ENCODE data around the gene NMRK1. TPM values are rescaled to one million over a fixed set of nuclear protein-coding genes. Genes with fewer than 3 reads are reported as not detected.

The NMRK1 gene
- total and polyA plus RNA-seq, 2 experiments from 2014 or later: 6.2 to 15.8 TPM

DNA sequence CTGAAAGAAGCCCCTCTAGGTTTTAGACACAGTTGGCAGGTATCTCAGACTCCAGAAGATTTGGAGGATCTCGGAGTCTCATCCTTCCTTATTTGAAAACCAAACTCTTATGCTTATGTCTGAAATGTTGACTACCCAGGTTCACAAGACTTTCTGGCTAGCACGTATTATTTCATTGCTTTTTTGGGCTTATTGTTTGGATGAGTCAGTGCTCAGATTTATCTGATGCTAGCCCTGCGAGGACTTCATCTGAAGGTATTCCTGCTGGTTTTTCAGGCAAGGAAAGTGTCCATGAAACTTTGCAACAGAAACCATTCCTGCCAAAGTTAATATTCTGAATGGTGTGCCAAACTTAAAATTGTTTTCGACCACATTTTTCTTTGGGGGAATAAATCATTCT is 8.8 kb upstream of the NMRK1 start (continued):
- TF ChIP-seq, protein P1, sequence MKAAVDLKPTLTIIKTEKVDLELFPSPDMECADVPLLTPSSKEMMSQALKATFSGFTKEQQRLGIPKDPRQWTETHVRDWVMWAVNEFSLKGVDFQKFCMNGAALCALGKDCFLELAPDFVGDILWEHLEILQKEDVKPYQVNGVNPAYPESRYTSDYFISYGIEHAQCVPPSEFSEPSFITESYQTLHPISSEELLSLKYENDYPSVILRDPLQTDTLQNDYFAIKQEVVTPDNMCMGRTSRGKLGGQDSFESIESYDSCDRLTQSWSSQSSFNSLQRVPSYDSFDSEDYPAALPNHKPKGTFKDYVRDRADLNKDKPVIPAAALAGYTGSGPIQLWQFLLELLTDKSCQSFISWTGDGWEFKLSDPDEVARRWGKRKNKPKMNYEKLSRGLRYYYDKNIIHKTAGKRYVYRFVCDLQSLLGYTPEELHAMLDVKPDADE (IDR thresholded peaks at IDR 0.05): no peak
- TF ChIP-seq EZH2phosphoT487 (IDR thresholded peaks at IDR 0.05; ENCODE audit: unreplicated experiment) (no peak), CREB1 (CRISPR knock-in tag; IDR thresholded peaks at IDR 0.05; ENCODE audit: low read depth) (no peak), EZH2 (IDR thresholded peaks at IDR 0.05; ENCODE audit: low read depth, unreplicated experiment) (no peak), ZNF114 (CRISPR knock-in tag; IDR thresholded peaks at IDR 0.05) (no peak), POLR2AphosphoS5 (IDR thresholded peaks at IDR 0.05; ENCODE audit: low read depth) (no peak)
- TF ChIP-seq, protein P2, sequence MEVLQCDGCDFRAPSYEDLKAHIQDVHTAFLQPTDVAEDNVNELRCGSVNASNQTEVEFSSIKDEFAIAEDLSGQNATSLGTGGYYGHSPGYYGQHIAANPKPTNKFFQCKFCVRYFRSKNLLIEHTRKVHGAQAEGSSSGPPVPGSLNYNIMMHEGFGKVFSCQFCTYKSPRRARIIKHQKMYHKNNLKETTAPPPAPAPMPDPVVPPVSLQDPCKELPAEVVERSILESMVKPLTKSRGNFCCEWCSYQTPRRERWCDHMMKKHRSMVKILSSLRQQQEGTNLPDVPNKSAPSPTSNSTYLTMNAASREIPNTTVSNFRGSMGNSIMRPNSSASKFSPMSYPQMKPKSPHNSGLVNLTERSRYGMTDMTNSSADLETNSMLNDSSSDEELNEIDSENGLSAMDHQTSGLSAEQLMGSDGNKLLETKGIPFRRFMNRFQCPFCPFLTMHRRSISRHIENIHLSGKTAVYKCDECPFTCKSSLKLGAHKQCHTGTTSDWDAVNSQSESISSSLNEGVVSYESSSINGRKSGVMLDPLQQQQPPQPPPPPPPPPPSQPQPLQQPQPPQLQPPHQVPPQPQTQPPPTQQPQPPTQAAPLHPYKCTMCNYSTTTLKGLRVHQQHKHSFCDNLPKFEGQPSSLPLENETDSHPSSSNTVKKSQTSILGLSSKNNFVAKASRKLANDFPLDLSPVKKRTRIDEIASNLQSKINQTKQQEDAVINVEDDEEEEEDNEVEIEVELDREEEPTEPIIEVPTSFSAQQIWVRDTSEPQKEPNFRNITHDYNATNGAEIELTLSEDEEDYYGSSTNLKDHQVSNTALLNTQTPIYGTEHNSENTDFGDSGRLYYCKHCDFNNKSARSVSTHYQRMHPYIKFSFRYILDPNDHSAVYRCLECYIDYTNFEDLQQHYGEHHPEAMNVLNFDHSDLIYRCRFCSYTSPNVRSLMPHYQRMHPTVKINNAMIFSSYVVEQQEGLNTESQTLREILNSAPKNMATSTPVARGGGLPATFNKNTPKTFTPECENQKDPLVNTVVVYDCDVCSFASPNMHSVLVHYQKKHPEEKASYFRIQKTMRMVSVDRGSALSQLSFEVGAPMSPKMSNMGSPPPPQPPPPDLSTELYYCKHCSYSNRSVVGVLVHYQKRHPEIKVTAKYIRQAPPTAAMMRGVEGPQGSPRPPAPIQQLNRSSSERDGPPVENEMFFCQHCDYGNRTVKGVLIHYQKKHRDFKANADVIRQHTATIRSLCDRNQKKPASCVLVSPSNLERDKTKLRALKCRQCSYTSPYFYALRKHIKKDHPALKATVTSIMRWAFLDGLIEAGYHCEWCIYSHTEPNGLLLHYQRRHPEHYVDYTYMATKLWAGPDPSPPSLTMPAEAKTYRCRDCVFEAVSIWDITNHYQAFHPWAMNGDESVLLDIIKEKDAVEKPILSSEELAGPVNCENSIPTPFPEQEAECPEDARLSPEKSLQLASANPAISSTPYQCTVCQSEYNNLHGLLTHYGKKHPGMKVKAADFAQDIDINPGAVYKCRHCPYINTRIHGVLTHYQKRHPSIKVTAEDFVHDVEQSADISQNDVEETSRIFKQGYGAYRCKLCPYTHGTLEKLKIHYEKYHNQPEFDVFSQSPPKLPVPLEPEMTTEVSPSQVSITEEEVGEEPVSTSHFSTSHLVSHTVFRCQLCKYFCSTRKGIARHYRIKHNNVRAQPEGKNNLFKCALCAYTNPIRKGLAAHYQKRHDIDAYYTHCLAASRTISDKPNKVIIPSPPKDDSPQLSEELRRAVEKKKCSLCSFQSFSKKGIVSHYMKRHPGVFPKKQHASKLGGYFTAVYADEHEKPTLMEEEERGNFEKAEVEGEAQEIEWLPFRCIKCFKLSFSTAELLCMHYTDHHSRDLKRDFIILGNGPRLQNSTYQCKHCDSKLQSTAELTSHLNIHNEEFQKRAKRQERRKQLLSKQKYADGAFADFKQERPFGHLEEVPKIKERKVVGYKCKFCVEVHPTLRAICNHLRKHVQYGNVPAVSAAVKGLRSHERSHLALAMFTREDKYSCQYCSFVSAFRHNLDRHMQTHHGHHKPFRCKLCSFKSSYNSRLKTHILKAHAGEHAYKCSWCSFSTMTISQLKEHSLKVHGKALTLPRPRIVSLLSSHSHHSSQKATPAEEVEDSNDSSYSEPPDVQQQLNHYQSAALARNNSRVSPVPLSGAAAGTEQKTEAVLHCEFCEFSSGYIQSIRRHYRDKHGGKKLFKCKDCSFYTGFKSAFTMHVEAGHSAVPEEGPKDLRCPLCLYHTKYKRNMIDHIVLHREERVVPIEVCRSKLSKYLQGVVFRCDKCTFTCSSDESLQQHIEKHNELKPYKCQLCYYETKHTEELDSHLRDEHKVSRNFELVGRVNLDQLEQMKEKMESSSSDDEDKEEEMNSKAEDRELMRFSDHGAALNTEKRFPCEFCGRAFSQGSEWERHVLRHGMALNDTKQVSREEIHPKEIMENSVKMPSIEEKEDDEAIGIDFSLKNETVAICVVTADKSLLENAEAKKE (CRISPR knock-in tag; IDR thresholded peaks at IDR 0.05): no peak

DNA sequence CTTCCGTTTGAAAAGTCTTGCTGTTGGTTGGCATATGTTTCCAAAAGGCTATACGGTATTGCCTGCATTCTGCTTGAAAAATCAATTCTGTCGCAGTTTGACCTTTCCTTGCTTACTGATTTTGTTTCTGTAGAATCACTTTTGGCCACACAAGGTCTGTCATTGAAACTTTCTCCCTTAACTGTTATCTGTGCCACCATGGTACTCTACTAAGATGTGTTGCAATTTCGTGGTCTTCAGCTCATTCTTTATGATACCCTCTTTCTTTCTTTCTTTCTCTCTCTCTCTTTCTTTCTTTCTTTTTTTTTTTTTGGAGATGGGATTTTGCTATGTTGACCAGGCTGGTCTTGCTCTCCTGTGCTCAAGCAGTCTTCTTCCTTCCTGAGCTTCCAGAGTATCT is 4.8 kb upstream of the NMRK1 start:
- Mint-ChIP-seq H3K9me3 (no peaks in the 10 kb centered on the region), H3K27ac (no peak overlapping the region), H3K27me3 (ENCODE audit: insufficient read depth, low read depth, poor library complexity) (peaks cover 8% of the 10 kb centered on the region), H3K4me1 (peaks cover 22% of the 10 kb centered on the region), H3K4me3 (no peak overlapping the region), H3K36me3 (ENCODE audit: low read depth) (no peaks in the 10 kb centered on the region)
- H2AFZ ChIP-seq: no peak overlapping the region
- peaks cover 45% of the 10 kb centered on the region for H3K79me2 ChIP-seq (replicated peaks; ENCODE audit: insufficient read depth)
- peaks cover 7% of the 10 kb centered on the region; the same call in 1 of the 2 replicates for H4K20me1 ChIP-seq (replicated peaks; ENCODE audit: insufficient read depth)
- peaks cover 29% of the 10 kb centered on the region for H3K4me1 ChIP-seq (ENCODE audit: insufficient read depth)
- no peaks in the 10 kb centered on the region for H3K36me3 ChIP-seq (ENCODE audit: insufficient read depth)
- H3F3A ChIP-seq (replicated peaks; ENCODE audit: low read depth): no peaks in the 10 kb centered on the region
- no peak overlapping the region for H3K4me2 ChIP-seq
- H3K9me2 ChIP-seq (ENCODE audit: insufficient read depth): no peaks in the 10 kb centered on the region
- no peak for ATAC-seq
- DNase-seq (ENCODE audit: low spot score): no peak
- H3K27ac ChIP-seq (ENCODE audit: low read depth): no peak overlapping the region
- TF ChIP-seq EZH2 (IDR thresholded peaks at IDR 0.05; ENCODE audit: low read depth, unreplicated experiment): no peak
- TF ChIP-seq POLR2AphosphoS5 (IDR thresholded peaks at IDR 0.05; ENCODE audit: low read depth): no peak
- no peak for TF ChIP-seq CREB1 (CRISPR knock-in tag; IDR thresholded peaks at IDR 0.05; ENCODE audit: low read depth)
- no peak for TF ChIP-seq ZNF114 (CRISPR knock-in tag; IDR thresholded peaks at IDR 0.05)
- TF ChIP-seq, protein P1 (IDR thresholded peaks at IDR 0.05): no peak
- TF ChIP-seq JUNB (IDR thresholded peaks at IDR 0.05; ENCODE audit: unreplicated experiment): no peak
- peaks cover 5% of the 10 kb centered on the region; the same call in 1 of the 2 replicates for H3K27me3 ChIP-seq (ENCODE audit: insufficient read depth)
- H3K4me3 ChIP-seq: no peak overlapping the region
